Keratinocyte (primary cell): ENCODE results near the gene PPP1R37. TPM values are rescaled to one million over a fixed set of nuclear protein-coding genes. Genes with fewer than 3 reads are reported as not detected.

ENCODE experiments used
- DNase-seq: peaks from one replicate; pipeline ENCODE4 v3.0.0-alpha.2; 2011; ENCODE audit warnings: low read depth, missing footprints, low spot score
- FAIRE-seq: peaks from 2 replicates; lab custom pipeline; 2011; peaks lifted over from hg19 to GRCh38; lab: Jason Lieb, UNC
- H2AFZ ChIP-seq: 2 replicates; pipeline ENCODE4 v1.6.0; 2012; ENCODE audit warnings: low read length, control low read depth, inconsistent platforms; ENCODE audit not compliant: control insufficient read depth
- H3K27ac ChIP-seq: 2 replicates; pipeline ENCODE4 v1.5.1; 2011; ENCODE audit warnings: low read length; ENCODE audit not compliant: control insufficient read depth, insufficient read depth
- H3K27me3 ChIP-seq: 3 replicates; pipeline ENCODE4 v1.6.0; 2011; ENCODE audit warnings: low read length; ENCODE audit not compliant: control insufficient read depth, insufficient read depth; ENCODE audit errors: extremely low read depth
- H3K36me3 ChIP-seq, 2 experiments: 2 replicates in 1 of 2; 3 replicates in 1 of 2; pipeline ENCODE4 v1.5.1; 2011; ENCODE audit warnings: low read length in 2 of 2, mild to moderate bottlenecking in 1 of 2; ENCODE audit not compliant: control insufficient read depth in 2 of 2, insufficient read depth in 2 of 2; ENCODE audit errors: extremely low read depth in 1 of 2
- H3K4me1 ChIP-seq: 3 replicates; pipeline ENCODE4 v1.5.1; 2011; ENCODE audit warnings: low read length; ENCODE audit not compliant: control insufficient read depth, insufficient read depth; ENCODE audit errors: extremely low read depth
- H3K4me2 ChIP-seq: 3 replicates; pipeline ENCODE4 v1.6.0; 2011; ENCODE audit warnings: low read depth, low read length; ENCODE audit not compliant: control insufficient read depth, insufficient read depth; ENCODE audit errors: extremely low read depth
- H3K4me3 ChIP-seq, 3 experiments: fragments of 200-600 bp in 1 of 3; sonication (generic) in 1 of 3; 2 replicates in 2 of 3; 3 replicates in 1 of 3; pipeline ENCODE4 v1.5.1; 2011 to 2016; ENCODE audit warnings: low read length in 3 of 3, mild to moderate bottlenecking in 3 of 3, control low read depth in 2 of 3, inconsistent platforms in 1 of 3, low read depth in 1 of 3, mixed read lengths in 1 of 3, mixed run types in 1 of 3, moderate library complexity in 1 of 3; ENCODE audit not compliant: control insufficient read depth in 2 of 3, insufficient read depth in 2 of 3; ENCODE audit errors: extremely low read depth in 1 of 3
- H3K79me2 ChIP-seq: 2 replicates; pipeline ENCODE4 v1.6.0; 2012; ENCODE audit warnings: low read length; ENCODE audit not compliant: control insufficient read depth, insufficient read depth
- H3K9ac ChIP-seq: 3 replicates; pipeline ENCODE4 v1.6.0; 2011; ENCODE audit warnings: low read length; ENCODE audit not compliant: control insufficient read depth, insufficient read depth; ENCODE audit errors: extremely low read depth
- H3K9me1 ChIP-seq: 3 replicates; pipeline ENCODE4 v1.6.0; 2011; ENCODE audit warnings: low read length; ENCODE audit not compliant: control insufficient read depth, insufficient read depth; ENCODE audit errors: extremely low read depth
- H3K9me3 ChIP-seq: 2 replicates; pipeline ENCODE4 v1.5.1; 2012; ENCODE audit warnings: low read depth, low read length; ENCODE audit not compliant: control insufficient read depth
- H4K20me1 ChIP-seq: 3 replicates; pipeline ENCODE4 v1.6.0; 2011; ENCODE audit warnings: low read length; ENCODE audit not compliant: control insufficient read depth, insufficient read depth; ENCODE audit errors: extremely low read depth
- CTCF ChIP-seq, 3 experiments: IDR thresholded peaks in 1 of 3; conservative IDR thresholded peaks in 1 of 3; optimal IDR thresholded peaks in 1 of 3; 2 replicates in 2 of 3; 3 replicates in 1 of 3; pipeline versions ENCODE3 to v1.5.1; 2011; ENCODE audit warnings: low read length in 3 of 3, mild to moderate bottlenecking in 3 of 3, moderate library complexity in 2 of 3, control low read depth in 1 of 3, inconsistent platforms in 1 of 3; ENCODE audit not compliant: insufficient read depth in 2 of 3; ENCODE audit errors: extremely low read depth in 1 of 3
- EZH2 ChIP-seq: IDR thresholded peaks from one replicate; pipeline ENCODE4 v1.6.1; 2012; ENCODE audit warnings: inconsistent platforms, mild to moderate bottlenecking, low read length, moderate library complexity
- dilution Hi-C: fragments of 300-500 bp; cut with MboI; formaldehyde crosslinking; loops from one replicate; pipeline ENCODE4 v1.7.0; 2020; ENCODE audit warnings: low sequenced_read_pairs; ENCODE audit not compliant: extremely low pct_ligation_motif_present
- polyA plus RNA-seq, 5 experiments: library from polyadenylated mRNA; depleted of rRNA in 3 of 5; stranded (reverse) in 3 of 5; stranded (forward) in 1 of 5; unstranded in 1 of 5; fragments of >200 nt; gene quantifications; 1 replicate in 1 of 5; 2 replicates in 3 of 5; 3 replicates in 1 of 5; pipeline versions ENCODE4 v1.2.1 to v1.2.3, GENCODE V29; 2011 to 2012; ENCODE audit warnings: missing spikeins in 2 of 5, low read depth in 1 of 5, low replicate concordance in 1 of 5

The PPP1R37 gene
- polyA plus RNA-seq, 1 donor (not counting 4 experiments of a cell fraction or from before 2014, with no cell fraction given), result 8.6 TPM

GRCh38 chr19:45057444-45057843 is 35.5 kb upstream of the PPP1R37 start:
- H4K20me1 ChIP-seq, result peaks cover 11% of the 10 kb centered on the region
- H3K9me1 ChIP-seq, result no peaks in the 10 kb centered on the region
- no peak overlapping the region for H3K4me3 ChIP-seq
- dilution Hi-C loops, result no loop called here
- peaks cover 44 to 50% of the 10 kb centered on the region in 2 experiments for H3K36me3 ChIP-seq
- peaks cover 3% of the 10 kb centered on the region for H3K4me1 ChIP-seq
- no peak overlapping the region for H3K27ac ChIP-seq
- no peak overlapping the region for H2AFZ ChIP-seq
- H3K79me2 ChIP-seq, result peaks cover 3% of the 10 kb centered on the region
- FAIRE-seq (no peak), DNase-seq (no peak)
- H3K4me2 ChIP-seq, result no peak overlapping the region
- no peaks in the 10 kb centered on the region for H3K9me3 ChIP-seq
- H3K27me3 ChIP-seq, result no peaks in the 10 kb centered on the region
- H3K9ac ChIP-seq, result no peak overlapping the region
- TF ChIP-seq CTCF (optimal IDR thresholded peaks at IDR 0.05 in 1 of 3, IDR thresholded peaks at IDR 0.05 in 1 of 3, conservative IDR thresholded peaks at IDR 0.05 in 1 of 3; ENCODE audit: extremely low read depth in 1 of 3, insufficient read depth in 2 of 3, low read length in 3 of 3) (no peak), EZH2 (no peak)

GRCh38 chr19:45058622-45059159 is 34.3 kb upstream of the PPP1R37 start:
- TF ChIP-seq EZH2 (no peak), CTCF (optimal IDR thresholded peaks at IDR 0.05 in 1 of 3, IDR thresholded peaks at IDR 0.05 in 1 of 3, conservative IDR thresholded peaks at IDR 0.05 in 1 of 3; ENCODE audit: extremely low read depth in 1 of 3, insufficient read depth in 2 of 3, low read length in 3 of 3) (no peak)
- no peak overlapping the region for H3K4me3 ChIP-seq
- FAIRE-seq (no peak), DNase-seq (no peak)
- no peaks in the 10 kb centered on the region for H3K27me3 ChIP-seq
- peaks cover 48 to 49% of the 10 kb centered on the region in 2 experiments for H3K36me3 ChIP-seq
- no peak overlapping the region for H2AFZ ChIP-seq
- no peaks in the 10 kb centered on the region for H3K9me1 ChIP-seq
- H3K4me2 ChIP-seq, result no peak overlapping the region
- H3K9me3 ChIP-seq, result no peaks in the 10 kb centered on the region
- dilution Hi-C loops, result no loop called here
- H3K9ac ChIP-seq, result no peak overlapping the region
- H3K79me2 ChIP-seq, result no peaks in the 10 kb centered on the region
- no peak overlapping the region for H3K27ac ChIP-seq
- H3K4me1 ChIP-seq, result no peaks in the 10 kb centered on the region
- peaks cover 11% of the 10 kb centered on the region for H4K20me1 ChIP-seq
